ENCODE measurements around the gene KRT84. TPM values are rescaled to one million over a fixed set of nuclear protein-coding genes. Genes with fewer than 3 reads are reported as not detected.

The KRT84 gene
- total RNA-seq, 1 experiment from 2014 or later = not detected

DNA sequence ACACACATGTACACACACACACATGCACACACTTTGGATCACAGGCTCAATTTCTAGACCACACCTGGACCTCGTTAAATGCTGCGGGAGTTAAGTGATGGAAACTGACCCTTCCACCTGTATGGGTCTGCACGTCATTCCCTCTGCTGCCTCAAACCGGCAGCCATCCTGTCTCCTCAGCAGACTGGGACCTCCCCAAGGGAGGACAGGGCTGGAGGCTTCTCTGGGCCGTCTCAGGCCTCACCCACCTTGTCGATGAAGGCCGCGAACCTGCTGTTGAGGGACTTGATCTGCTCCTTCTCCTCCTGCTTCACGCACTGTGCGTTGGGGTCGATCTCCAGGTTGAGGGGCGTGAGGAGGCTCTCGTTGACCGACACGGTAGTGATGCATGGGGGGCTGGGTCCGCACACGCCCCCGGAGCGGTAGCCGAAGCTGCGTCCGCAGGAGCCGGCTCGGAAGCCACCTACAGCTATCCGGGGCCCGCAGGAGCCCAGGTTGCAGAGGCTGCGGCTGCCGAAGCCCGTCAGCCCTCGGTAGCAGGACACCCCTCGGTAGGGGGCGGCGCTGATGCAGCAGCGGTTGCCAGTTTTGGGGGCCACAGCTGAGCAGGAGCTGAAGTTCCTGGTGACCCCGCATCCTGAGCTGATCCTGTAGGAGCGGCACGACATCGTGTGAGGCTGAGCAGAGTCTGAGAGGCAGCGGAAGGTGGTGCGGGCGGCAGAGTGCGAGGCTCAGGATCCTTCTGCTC is 18.5 kb downstream of the KRT84 start, which contains the start of gene KRT85:
Gene KRT85, minus strand, starts transcription at position 744 of the 748 bp plus-strand sequence. Its CDS starts 76 bp downstream, at position 668.
- Histone ChIP-seq H3K9ac (ENCODE audit: low read length) (no peak within 1 kb of the TSS), H3K4me2 (ENCODE audit: low read depth, low read length, poor library complexity, severe bottlenecking) (no peak within 1 kb of the TSS), H3K27ac (ENCODE audit: low read length) (no peak within 1 kb of the TSS), H3K27me3 (ENCODE audit: low read length) (no peaks in the 10 kb centered on the region), H3K4me1 (ENCODE audit: low read length) (no peaks in the 10 kb centered on the region), H3K9me3 (ENCODE audit: low read length) (no peaks in the 10 kb centered on the region), H2AFZ (ENCODE audit: low read length) (no peak within 1 kb of the TSS), H4K20me1 (ENCODE audit: insufficient read depth, low read depth, low read length) (no peaks in the 10 kb centered on the region), H3K9me2 (replicated peaks; ENCODE audit: insufficient read depth, low read length) (no peaks in the 10 kb centered on the region), H3K36me3 (ENCODE audit: insufficient read depth, low read length) (no peaks in the 10 kb centered on the region), H3K79me2 (ENCODE audit: low read length) (no peaks in the 10 kb centered on the region), H3K4me3 (ENCODE audit: low read length) (no peak within 1 kb of the TSS)
- DNase-seq = no peak

DNA sequence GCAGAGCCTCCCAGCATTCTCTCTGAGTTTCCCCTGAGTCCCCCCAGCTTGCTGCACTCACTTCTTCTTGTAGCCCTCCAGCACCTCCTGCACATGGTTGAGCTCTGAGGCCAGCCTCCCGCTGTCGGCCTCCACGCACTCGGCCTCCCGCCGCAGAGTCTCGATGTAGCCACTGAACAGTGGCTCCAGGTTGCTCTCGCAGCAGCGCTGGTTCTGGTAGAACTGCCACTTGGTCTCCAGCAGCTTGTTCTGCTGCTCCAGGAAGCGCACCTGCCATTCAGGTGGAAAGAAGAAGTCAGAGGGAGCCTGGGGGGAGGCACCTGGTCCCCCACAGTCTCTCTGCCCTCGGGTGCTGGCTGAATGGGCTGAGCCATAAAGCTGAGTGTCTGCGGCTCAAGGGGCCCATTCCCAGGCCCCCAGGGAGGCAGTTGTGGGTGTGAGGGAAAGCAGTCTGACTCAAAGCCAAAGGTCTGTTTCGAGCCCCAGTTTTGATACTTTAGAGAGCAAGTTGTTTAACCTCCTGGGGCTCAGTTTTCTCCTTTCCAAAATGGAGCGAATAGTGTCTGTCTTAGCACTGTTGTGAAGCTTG is 20.5 kb downstream of the KRT84 start:
- Histone ChIP-seq H4K20me1 (ENCODE audit: insufficient read depth, low read depth, low read length) (no peaks in the 10 kb centered on the region), H3K79me2 (ENCODE audit: low read length) (no peaks in the 10 kb centered on the region), H3K4me3 (ENCODE audit: low read length) (no peak overlapping the region), H2AFZ (ENCODE audit: low read length) (no peak overlapping the region), H3K4me2 (ENCODE audit: low read depth, low read length, poor library complexity, severe bottlenecking) (no peak overlapping the region), H3K9me3 (ENCODE audit: low read length) (no peaks in the 10 kb centered on the region), H3K9ac (ENCODE audit: low read length) (no peak overlapping the region), H3K9me2 (replicated peaks; ENCODE audit: insufficient read depth, low read length) (no peaks in the 10 kb centered on the region), H3K27ac (ENCODE audit: low read length) (no peak overlapping the region), H3K4me1 (ENCODE audit: low read length) (peaks cover 1% of the 10 kb centered on the region; the same call in 1 of the 2 replicates), H3K36me3 (ENCODE audit: insufficient read depth, low read length) (no peaks in the 10 kb centered on the region), H3K27me3 (ENCODE audit: low read length) (no peaks in the 10 kb centered on the region)
- no peak for DNase-seq

DNA sequence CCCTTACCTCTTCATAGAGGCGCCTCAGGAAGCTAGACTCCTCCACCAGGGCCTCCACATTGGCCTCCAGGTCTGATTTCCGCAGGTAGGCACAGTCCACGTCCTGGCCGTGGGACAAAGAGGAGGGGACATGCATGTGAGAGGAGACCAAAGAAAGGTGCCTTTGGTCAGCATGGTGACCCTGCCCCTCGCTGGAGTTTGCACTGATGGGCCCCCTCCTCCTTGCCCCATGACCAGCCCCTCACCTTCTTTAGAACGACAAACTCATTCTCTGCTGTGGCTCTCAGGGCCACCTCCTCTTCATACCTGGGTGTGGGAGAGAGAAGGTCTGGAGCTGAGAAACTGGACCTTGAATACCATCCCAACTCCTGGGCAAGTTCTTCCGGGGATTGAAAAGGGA is 21.4 kb downstream of the KRT84 start:
- H3K9me3 ChIP-seq (ENCODE audit: low read length) = no peaks in the 10 kb centered on the region
- no peak overlapping the region for H3K4me2 ChIP-seq (ENCODE audit: low read depth, low read length, poor library complexity, severe bottlenecking)
- no peaks in the 10 kb centered on the region for H3K79me2 ChIP-seq (ENCODE audit: low read length)
- no peak overlapping the region for H3K27ac ChIP-seq (ENCODE audit: low read length)
- no peaks in the 10 kb centered on the region for H3K27me3 ChIP-seq (ENCODE audit: low read length)
- peaks cover 11% of the 10 kb centered on the region for H3K4me1 ChIP-seq (ENCODE audit: low read length)
- no peak overlapping the region for H3K4me3 ChIP-seq (ENCODE audit: low read length)
- no peak for DNase-seq
- no peak overlapping the region for H3K9ac ChIP-seq (ENCODE audit: low read length)
- H4K20me1 ChIP-seq (ENCODE audit: insufficient read depth, low read depth, low read length) = no peaks in the 10 kb centered on the region
- H3K9me2 ChIP-seq (replicated peaks; ENCODE audit: insufficient read depth, low read length) = no peaks in the 10 kb centered on the region
- no peak overlapping the region for H2AFZ ChIP-seq (ENCODE audit: low read length)
- H3K36me3 ChIP-seq (ENCODE audit: insufficient read depth, low read length) = no peaks in the 10 kb centered on the region

DNA sequence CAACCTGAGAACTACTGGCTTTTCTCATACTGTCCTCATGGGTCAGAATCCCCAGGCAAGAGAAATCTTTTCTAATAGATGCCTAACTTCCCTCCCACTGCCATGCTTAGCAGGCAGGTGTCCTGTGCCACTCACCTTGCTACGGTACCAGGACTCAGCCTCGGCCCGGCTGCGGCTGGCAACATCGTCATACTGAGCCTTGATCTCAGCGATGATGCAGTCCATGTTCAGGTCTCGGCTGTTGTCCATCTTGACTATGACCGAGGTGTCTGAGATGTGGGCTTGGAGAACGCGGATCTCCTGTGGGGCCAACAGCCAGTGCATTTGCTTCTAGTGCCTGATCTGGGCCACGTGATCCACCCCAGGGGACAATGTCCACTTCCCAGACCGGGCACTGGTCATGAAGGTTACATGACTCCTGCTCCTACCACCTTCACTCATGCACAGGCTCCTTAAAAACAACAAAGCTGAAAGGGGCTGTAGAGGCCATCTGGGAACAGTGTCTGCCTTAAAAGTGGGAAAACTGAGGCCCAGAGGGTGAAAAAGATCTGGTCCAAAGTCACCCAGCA is 22.3 kb downstream of the KRT84 start:
- no peaks in the 10 kb centered on the region for H3K9me2 ChIP-seq (replicated peaks; ENCODE audit: insufficient read depth, low read length)
- no peak overlapping the region for H3K4me2 ChIP-seq (ENCODE audit: low read depth, low read length, poor library complexity, severe bottlenecking)
- no peaks in the 10 kb centered on the region for H3K79me2 ChIP-seq (ENCODE audit: low read length)
- H2AFZ ChIP-seq (ENCODE audit: low read length) = no peak overlapping the region
- DNase-seq = no peak
- H4K20me1 ChIP-seq (ENCODE audit: insufficient read depth, low read depth, low read length) = no peaks in the 10 kb centered on the region
- peaks cover 19% of the 10 kb centered on the region for H3K4me1 ChIP-seq (ENCODE audit: low read length)
- H3K9me3 ChIP-seq (ENCODE audit: low read length) = no peaks in the 10 kb centered on the region
- H3K36me3 ChIP-seq (ENCODE audit: insufficient read depth, low read length) = no peaks in the 10 kb centered on the region
- H3K9ac ChIP-seq (ENCODE audit: low read length) = no peak overlapping the region
- H3K27ac ChIP-seq (ENCODE audit: low read length) = no peak overlapping the region
- no peaks in the 10 kb centered on the region for H3K27me3 ChIP-seq (ENCODE audit: low read length)
- H3K4me3 ChIP-seq (ENCODE audit: low read length) = no peak overlapping the region

DNA sequence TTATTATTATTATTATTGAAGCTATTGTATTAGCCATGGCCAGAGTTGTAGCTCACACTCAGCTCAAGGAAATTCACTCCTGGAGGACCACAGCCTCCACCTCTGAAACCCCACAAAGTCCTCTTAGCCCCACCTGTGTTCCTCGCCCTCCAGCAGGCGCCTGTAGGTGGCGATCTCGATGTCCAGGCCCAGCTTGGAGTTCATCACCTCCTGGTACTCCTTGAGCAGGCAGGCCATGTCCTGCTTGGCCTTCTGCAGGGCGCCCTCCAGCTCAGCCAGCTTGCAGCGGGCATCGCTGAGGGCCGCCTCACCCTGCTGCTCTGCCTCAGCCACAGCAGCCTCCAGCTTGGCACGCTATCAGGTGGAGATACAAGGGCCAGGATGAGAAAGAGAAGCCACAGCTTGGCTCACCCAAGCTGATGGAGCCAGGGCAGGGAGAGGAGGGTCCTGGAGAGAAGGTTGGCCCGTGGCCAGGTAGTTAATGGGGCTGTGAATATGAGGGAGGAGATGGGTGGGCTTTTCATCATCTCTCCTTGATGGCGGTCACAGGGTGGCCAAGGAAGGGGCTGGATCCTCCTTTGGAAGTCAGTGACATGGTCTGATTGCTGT is 23.2 kb downstream of the KRT84 start:
- H2AFZ ChIP-seq (ENCODE audit: low read length) = no peak overlapping the region
- no peaks in the 10 kb centered on the region for H3K9me3 ChIP-seq (ENCODE audit: low read length)
- no peak overlapping the region for H3K4me3 ChIP-seq (ENCODE audit: low read length)
- H3K9ac ChIP-seq (ENCODE audit: low read length) = no peak overlapping the region
- peak; percentile 65 for DNase-seq
- no peak overlapping the region for H3K4me2 ChIP-seq (ENCODE audit: low read depth, low read length, poor library complexity, severe bottlenecking)
- H4K20me1 ChIP-seq (ENCODE audit: insufficient read depth, low read depth, low read length) = no peaks in the 10 kb centered on the region
- H3K79me2 ChIP-seq (ENCODE audit: low read length) = no peaks in the 10 kb centered on the region
- no peaks in the 10 kb centered on the region for H3K27me3 ChIP-seq (ENCODE audit: low read length)
- H3K4me1 ChIP-seq (ENCODE audit: low read length) = peaks cover 27% of the 10 kb centered on the region
- H3K36me3 ChIP-seq (ENCODE audit: insufficient read depth, low read length) = no peaks in the 10 kb centered on the region
- H3K9me2 ChIP-seq (replicated peaks; ENCODE audit: insufficient read depth, low read length) = no peaks in the 10 kb centered on the region
- no peak overlapping the region for H3K27ac ChIP-seq (ENCODE audit: low read length)

DNA sequence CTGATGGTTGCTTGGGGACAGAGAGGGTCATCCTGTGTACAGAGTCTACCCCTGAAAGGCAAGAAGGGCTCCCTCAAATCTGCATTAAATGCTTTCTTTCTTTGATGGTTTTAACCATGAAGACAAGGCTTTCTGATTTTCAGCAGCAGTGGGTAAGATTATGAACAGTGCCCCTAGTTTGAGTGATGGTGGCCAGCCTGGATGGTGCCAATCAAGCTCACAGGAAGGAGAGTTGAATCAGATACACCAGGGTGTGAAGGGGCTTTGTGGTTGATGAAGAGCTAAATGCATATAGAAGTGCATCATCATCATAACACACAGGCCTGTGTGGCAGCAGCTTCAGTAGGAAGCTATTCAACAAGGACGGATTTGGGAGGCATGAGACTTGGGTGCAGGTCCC is 23.9 kb downstream of the KRT84 start:
- Histone ChIP-seq H3K79me2 (ENCODE audit: low read length) (no peaks in the 10 kb centered on the region), H3K4me1 (ENCODE audit: low read length) (peaks cover 27% of the 10 kb centered on the region), H3K9ac (ENCODE audit: low read length) (no peak overlapping the region), H4K20me1 (ENCODE audit: insufficient read depth, low read depth, low read length) (no peaks in the 10 kb centered on the region), H3K4me2 (ENCODE audit: low read depth, low read length, poor library complexity, severe bottlenecking) (no peak overlapping the region), H3K27me3 (ENCODE audit: low read length) (no peaks in the 10 kb centered on the region), H3K36me3 (ENCODE audit: insufficient read depth, low read length) (no peaks in the 10 kb centered on the region), H3K9me2 (replicated peaks; ENCODE audit: insufficient read depth, low read length) (no peaks in the 10 kb centered on the region), H3K27ac (ENCODE audit: low read length) (no peak overlapping the region), H3K9me3 (ENCODE audit: low read length) (no peaks in the 10 kb centered on the region), H3K4me3 (ENCODE audit: low read length) (no peak overlapping the region), H2AFZ (ENCODE audit: low read length) (no peak overlapping the region)
- no peak for DNase-seq

DNA sequence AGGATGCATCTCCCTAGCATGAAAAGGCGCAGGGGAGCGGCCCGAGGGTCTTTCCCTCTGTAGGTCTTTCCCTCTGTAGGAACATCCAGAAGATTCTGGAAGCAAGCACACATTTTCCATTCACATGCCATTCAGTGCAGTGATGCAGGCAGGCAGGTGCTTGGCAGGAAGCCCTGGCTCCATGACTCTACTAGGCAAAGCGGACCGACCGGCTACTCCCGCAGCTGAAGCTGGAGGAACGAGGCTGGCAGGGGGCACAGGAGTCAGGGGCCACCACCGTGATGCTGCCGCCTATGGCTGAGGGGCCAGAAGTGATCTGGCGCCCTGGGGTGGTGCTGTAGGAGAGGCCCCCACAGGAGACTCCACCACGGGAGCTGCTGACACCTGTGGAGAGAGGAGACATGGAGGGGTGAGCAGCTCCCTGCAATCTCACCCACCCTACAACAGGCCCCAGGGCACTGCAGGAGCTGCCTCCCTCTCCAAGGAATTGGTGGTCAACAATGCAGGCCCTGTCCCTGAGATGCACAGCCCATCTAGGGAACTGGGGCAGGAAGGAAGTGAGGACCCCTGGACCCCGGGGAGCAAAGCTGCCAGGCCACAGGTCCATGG is 24.7 kb downstream of the KRT84 start:
- H3K9me3 ChIP-seq (ENCODE audit: low read length) = no peaks in the 10 kb centered on the region
- no peak overlapping the region for H3K27ac ChIP-seq (ENCODE audit: low read length)
- no peak overlapping the region for H2AFZ ChIP-seq (ENCODE audit: low read length)
- H3K27me3 ChIP-seq (ENCODE audit: low read length) = no peaks in the 10 kb centered on the region
- DNase-seq = no peak
- H3K9me2 ChIP-seq (replicated peaks; ENCODE audit: insufficient read depth, low read length) = no peaks in the 10 kb centered on the region
- H3K4me3 ChIP-seq (ENCODE audit: low read length) = no peak overlapping the region
- H4K20me1 ChIP-seq (ENCODE audit: insufficient read depth, low read depth, low read length) = no peaks in the 10 kb centered on the region
- H3K9ac ChIP-seq (ENCODE audit: low read length) = no peak overlapping the region
- peaks cover 27% of the 10 kb centered on the region for H3K4me1 ChIP-seq (ENCODE audit: low read length)
- no peaks in the 10 kb centered on the region for H3K36me3 ChIP-seq (ENCODE audit: insufficient read depth, low read length)
- H3K79me2 ChIP-seq (ENCODE audit: low read length) = no peaks in the 10 kb centered on the region
- no peak overlapping the region for H3K4me2 ChIP-seq (ENCODE audit: low read depth, low read length, poor library complexity, severe bottlenecking)

DNA sequence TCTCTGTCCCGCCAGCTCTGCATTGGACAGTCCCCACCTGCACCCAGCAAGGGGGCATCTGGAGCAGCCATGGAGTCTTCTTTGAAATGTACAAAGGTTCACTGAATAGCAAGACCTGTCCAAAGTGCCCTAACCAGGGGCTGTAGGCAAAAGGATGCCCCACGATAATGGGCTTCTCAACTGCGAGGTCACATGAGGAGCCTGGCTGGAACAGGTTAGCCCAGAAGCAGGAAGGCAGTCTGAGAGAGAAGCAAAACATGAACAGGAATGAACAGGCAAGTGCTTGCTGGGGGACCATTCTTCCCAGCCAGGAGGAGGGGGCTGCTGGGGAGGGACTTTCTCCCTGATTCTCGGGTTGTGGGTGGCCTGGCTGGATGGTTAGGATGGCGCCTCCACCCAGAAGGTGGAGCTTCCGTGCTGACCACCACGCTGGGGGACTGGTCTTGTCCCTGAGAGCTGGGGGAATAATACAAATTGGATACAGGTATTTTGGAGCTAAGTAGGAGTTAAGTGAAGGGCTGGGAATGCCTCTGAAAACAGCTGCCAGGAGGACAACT is 25.3 kb downstream of the KRT84 start:
- H3K27me3 ChIP-seq (ENCODE audit: low read length) = no peaks in the 10 kb centered on the region
- no peaks in the 10 kb centered on the region for H3K36me3 ChIP-seq (ENCODE audit: insufficient read depth, low read length)
- no peak for DNase-seq
- no peak overlapping the region for H3K4me2 ChIP-seq (ENCODE audit: low read depth, low read length, poor library complexity, severe bottlenecking)
- H4K20me1 ChIP-seq (ENCODE audit: insufficient read depth, low read depth, low read length) = no peaks in the 10 kb centered on the region
- no peak overlapping the region for H2AFZ ChIP-seq (ENCODE audit: low read length)
- no peak overlapping the region for H3K4me3 ChIP-seq (ENCODE audit: low read length)
- H3K79me2 ChIP-seq (ENCODE audit: low read length) = no peaks in the 10 kb centered on the region
- peaks cover 27% of the 10 kb centered on the region for H3K4me1 ChIP-seq (ENCODE audit: low read length)
- no peak overlapping the region for H3K27ac ChIP-seq (ENCODE audit: low read length)
- H3K9ac ChIP-seq (ENCODE audit: low read length) = no peak overlapping the region
- no peaks in the 10 kb centered on the region for H3K9me2 ChIP-seq (replicated peaks; ENCODE audit: insufficient read depth, low read length)
- no peaks in the 10 kb centered on the region for H3K9me3 ChIP-seq (ENCODE audit: low read length)

Data from Karpas-422 (cell line).